Amygdala (tissue), 56 donors: ENCODE measurements around the gene KIAA0408.

Experiments
- DNase-seq, 56 donors: peaks; one replicate each; lab custom pipeline; 2025; lab: John Stamatoyannopoulos, UW

The KIAA0408 gene

GRCh38 chr6:127459231-127459641 is at the start of gene KIAA0408:
TSS of gene KIAA0408 (minus strand) at chr6:127459389. CDS start at chr6:127453981, 5,408 bp downstream.
- DNase-seq, result no peak

DNA sequence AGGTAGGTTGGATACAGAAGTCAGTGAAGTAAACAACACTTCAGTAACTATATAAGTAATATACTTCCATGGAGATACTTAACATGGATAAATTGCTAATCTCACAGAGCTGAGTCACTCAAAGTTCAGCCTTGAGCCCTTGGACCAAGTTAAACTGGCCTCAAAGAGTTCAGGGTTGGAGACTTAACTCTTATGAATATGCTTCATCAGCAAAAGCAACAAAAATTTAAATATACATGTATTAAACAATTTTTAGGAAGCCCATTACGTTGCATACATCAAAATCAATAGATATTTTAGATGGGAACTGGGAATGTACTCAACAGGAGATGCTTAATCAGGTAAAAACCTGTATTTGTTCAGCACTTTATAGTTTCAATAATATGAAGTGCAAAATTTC is 47.7 kb upstream of the KIAA0408 start:
- DNase-seq, result no peak

DNA sequence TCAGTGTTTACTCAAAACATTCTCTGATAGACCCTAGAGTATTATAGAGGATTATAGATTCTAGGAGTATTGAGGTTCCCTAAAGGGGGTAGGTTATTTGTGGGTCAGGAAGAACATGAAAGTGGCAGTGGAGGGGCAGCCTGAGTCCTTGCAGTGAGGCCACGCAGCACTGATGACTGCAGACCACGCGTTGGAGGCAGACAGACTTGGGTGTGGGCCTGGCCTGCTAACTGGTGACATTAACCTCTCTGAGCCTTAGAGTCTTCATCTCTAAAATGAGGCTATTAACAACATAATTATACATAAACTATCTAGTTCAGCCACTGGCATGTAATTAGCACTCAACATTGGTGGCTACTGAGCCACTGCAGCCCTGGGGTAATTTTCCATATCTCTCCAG is 43.8 kb upstream of the KIAA0408 start:
- DNase-seq, result no peak

DNA sequence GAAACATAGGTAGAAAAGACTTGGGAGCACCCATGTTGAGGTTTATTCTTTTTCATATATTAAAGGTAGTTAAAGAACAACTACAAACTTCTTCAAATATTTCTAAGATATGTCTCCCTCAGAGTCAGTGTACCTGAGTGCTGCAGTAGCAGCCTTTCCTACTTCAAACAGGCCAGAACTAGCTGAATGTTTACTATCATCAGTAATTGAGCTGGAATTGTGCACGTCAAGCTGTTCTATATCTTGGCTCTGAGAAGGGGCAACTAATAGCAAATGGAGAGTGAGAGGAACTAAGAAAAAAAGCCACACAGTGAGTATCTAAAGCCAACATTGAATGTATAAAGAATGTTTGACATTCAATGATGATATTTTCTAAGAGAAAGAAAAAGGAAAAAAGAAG is 38.2 kb upstream of the KIAA0408 start:
- no peak for DNase-seq

DNA sequence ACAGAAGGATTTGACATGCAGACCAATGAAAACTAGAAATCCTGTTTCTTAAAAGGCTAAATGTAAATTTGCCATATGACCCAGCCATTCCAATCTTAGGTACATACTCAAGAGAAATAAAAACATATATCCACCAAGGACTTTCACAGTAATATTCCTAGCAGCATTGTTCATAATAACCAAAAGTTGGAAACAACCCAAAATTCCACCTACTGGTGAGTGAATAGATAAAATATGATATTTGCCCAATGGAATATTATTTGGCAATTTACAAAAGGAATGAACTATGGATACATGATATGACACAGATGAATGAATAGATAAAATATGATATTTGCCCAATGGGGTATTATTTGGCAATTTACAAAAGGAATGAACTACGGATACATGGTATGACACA is 37.3 kb upstream of the KIAA0408 start:
- no peak for DNase-seq

DNA sequence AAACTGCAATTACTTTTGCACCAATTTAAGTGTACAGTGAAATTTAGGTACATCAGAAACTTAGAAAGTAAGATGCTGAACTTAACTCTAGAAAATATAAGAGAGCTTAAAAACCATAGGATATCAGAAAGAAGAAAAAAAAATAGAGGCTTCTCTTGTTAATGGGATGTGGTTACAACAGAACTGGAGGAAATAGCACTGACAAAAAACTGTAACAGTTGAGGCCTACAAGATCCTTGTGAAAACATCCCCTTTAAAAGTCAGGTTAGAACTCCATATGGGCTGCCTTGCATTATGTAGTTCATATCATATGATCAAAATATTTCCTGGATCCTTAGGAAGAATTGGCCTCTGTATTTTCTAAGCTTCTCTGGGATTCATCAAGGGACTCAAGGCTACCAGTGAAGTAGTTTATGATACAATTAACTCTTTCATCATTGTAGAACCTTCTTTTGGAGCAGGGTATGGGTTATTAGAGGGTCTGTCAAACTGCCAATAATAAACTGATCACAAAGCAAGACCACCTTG is 35.1 kb upstream of the KIAA0408 start:
- no peak for DNase-seq

GRCh38 chr6:127489248-127489647 is 30.1 kb upstream of the KIAA0408 start:
- no peak for DNase-seq

DNA sequence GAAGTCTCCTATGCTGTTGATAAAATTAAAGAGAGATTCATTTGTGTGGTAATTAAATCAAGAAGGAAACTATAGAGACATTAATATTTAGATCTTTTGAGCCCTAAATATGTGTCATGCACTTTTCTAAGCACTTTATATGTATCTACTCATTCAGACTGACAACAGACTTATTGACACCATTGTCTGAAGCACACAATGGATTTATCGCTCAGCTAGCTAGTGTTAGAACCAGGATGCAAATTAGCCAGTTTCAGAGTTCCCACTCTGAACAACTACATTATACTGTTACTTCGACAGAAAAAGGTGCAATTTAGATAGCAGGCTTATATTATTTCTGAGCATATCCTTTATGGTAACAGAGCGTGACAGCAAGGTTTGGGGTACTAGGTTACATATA is 27.7 kb upstream of the KIAA0408 start:
- no peak for DNase-seq

- DNase-seq, result no peak
Observed at GRCh38 chr6:127484212-127484863, 25.1 kb upstream of the KIAA0408 start.

DNA sequence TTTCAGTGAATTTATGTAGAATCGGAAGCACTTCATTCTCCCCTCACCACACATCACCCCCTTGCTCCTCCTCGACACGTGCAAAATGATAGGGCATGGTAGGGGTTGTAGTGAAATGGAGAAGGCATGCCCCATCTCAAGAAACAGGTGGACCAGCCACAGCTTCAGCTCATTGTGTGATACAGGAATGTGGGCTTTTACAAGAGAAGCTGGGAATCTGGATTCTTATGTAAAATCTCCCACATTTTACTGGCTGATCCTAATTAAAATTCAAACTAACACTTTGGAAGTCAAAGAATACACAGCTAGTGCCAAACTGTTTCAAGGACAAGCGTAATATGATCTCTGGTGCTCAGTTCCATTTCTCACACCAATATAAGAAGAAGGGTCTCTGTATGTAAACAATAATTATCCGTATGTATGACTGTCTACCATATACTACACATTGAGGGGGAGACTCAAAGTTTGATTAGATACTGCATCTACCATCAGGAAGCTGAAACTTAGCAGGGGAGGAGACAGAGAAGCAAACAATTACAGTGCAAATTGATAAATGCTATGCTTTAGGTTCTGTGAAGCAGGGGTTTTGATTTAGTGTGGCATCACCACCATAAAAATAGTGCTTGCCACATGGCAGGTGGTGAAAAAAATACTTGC is 24.3 kb upstream of the KIAA0408 start:
- no peak for DNase-seq

- DNase-seq, result no peak
Observed at GRCh38 chr6:127482325-127482724, 23.1 kb upstream of the KIAA0408 start.

- no peak for DNase-seq
Observed at GRCh38 chr6:127481628-127482027, 22.4 kb upstream of the KIAA0408 start.

GRCh38 chr6:127481111-127481510 is 21.9 kb upstream of the KIAA0408 start:
- no peak for DNase-seq

DNA sequence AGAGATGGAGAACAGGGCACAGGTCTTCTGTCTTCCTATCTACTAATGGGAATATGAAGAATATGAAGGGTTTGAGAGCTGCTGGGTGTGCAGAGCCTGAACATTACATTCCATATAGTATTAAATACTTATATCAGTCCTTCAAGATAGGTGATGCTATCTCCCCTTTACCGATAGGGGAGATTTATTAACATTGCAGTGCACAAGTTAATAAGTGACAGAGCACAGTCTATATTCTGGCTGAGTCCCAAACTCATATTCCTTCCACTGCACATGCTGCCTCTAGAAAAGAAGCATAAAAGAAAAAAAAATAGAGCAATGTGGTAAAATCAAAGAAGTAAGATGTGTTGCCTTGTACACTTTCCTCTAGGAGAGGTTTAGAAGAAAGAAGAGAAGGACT is 18.5 kb upstream of the KIAA0408 start:
- DNase-seq, result no peak

- DNase-seq, result no peak
Observed at GRCh38 chr6:127475823-127476176, 16.6 kb upstream of the KIAA0408 start.

GRCh38 chr6:127475135-127475822 is 16.1 kb upstream of the KIAA0408 start:
- peak in 1 of 56 donors; percentile 1 for DNase-seq

DNA sequence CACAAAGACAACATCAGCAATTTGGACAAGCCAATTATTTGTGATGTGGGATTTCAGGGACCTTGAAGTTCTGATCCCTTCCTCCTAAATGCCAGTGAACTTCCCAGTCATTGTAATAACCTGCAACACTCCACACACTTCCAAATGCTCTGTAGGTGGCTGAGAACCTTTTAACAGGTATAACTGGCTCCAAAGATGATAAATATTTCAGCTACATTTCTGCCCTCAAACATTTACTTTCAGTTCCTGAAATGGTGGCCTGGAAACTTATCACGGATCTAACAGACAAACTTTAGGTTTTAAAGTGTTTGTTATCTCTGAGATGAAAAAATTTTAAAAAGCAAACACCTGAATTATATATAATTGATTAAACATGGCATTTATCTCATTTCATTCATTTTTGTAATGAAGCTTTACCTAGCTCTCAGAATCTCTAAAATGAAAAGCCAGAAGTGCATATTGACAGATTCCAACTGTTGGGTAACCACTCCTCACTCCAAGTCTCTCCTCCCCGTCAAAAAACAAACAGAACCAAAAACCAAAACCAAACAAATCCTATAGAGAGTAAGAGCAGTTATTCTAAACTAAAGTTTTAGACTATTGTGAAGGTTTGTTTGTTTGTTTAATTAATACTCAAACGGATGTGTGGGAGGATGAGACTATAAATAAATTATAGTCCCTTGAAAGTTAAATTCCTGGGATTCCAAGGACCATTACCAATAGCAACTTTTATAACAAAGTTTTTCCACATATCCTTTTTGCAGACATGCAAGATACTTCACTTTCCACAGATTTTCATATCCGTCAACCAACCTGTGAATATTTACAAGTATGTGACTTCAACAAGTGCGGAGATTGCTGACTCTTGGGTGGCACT is 12.4 kb upstream of the KIAA0408 start:
- no peak for DNase-seq

GRCh38 chr6:127468936-127469335 is 9.7 kb upstream of the KIAA0408 start:
- DNase-seq, result no peak

DNA sequence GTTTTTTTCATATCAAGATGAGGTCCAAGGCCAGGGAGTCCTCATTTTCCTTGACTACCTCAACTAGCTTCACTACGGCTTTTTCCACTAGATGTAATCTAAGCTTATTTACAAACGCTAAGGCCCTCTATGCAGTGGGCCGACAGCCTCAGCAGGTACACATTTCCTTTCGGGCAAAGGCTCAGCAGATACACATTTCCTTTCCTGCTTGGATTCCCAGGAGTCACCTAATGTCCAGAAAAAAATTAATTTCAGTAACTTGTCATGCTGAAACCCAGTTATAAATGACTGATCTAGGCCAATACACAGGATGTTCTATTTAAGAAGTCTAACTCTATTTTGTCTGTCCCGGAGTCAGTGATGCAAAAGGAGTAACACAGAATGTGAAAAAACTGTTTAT is 7.2 kb upstream of the KIAA0408 start:
- DNase-seq, result no peak

- peak in 42 of 56 donors; percentile 2 to 79 (median 36) for DNase-seq
Observed at GRCh38 chr6:127464881-127465459, 5.8 kb upstream of the KIAA0408 start.
